Coronary artery (tissue), 2 donors: ENCODE data around the gene TCF12.

Source experiments
- DNase-seq: peaks from one replicate; pipeline ENCODE4 v3.0.0-alpha.2; 2017; ENCODE audit warnings: low spot score
- H3K27ac ChIP-seq, 2 donors: fragments of 200-600 bp; sonication (generic); one replicate each; pipeline ENCODE4 v1.5.1; 2016 to 2019
- H3K4me3 ChIP-seq: fragments of 200-600 bp; sonication (generic); 2 replicates; pipeline ENCODE4 v1.5.1; 2016; ENCODE audit warnings: mild to moderate bottlenecking, moderate library complexity
- TF ChIP-seq, protein P1 (sequence below): fragments of 200-600 bp; sonication (generic); IDR thresholded peaks from one replicate; pipeline ENCODE4 v1.5.1; 2019; ENCODE audit warnings: antibody characterized with exemption

The TCF12 gene

DNA sequence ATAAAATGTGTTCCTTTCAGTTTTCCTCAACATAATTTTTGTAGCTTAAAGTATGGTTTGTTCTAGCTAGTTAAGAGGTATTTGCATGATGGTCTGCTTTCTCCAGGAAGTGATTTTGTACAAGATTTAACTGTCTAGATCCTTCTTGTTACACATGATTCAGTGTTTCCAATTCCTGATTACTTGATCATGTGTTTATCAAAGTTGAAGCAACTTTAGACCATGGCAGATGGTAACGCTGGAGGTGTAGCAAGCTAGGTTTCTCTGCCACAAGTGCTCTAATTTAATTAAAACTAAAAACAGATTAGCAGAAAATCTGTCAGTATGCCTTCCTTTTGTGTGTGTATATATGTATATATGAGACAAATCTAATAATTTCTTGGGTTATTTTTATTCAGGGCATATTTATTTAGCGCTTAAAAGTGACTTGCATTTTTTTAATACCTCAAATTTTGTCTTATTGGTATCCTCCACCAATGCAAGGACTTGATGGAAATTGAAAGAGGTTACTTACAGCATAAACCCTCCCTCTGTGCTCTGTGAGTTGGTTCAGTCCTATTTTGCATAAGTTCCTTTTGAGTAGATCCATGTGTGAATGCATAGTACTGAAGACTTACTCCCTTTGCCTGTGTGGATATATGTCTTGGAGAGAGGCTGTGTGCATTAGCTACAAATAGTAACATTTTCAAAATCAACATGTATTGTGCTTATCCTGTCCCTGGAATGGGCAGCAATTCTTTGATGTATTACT is 300.6 kb downstream of the TCF12 start:
- TF ChIP-seq, protein P1, sequence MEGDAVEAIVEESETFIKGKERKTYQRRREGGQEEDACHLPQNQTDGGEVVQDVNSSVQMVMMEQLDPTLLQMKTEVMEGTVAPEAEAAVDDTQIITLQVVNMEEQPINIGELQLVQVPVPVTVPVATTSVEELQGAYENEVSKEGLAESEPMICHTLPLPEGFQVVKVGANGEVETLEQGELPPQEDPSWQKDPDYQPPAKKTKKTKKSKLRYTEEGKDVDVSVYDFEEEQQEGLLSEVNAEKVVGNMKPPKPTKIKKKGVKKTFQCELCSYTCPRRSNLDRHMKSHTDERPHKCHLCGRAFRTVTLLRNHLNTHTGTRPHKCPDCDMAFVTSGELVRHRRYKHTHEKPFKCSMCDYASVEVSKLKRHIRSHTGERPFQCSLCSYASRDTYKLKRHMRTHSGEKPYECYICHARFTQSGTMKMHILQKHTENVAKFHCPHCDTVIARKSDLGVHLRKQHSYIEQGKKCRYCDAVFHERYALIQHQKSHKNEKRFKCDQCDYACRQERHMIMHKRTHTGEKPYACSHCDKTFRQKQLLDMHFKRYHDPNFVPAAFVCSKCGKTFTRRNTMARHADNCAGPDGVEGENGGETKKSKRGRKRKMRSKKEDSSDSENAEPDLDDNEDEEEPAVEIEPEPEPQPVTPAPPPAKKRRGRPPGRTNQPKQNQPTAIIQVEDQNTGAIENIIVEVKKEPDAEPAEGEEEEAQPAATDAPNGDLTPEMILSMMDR = no peak
- DNase-seq = no peak
- peak overlapping the region; percentile 11 for H3K4me3 ChIP-seq
- no peak overlapping the region for H3K27ac ChIP-seq

DNA sequence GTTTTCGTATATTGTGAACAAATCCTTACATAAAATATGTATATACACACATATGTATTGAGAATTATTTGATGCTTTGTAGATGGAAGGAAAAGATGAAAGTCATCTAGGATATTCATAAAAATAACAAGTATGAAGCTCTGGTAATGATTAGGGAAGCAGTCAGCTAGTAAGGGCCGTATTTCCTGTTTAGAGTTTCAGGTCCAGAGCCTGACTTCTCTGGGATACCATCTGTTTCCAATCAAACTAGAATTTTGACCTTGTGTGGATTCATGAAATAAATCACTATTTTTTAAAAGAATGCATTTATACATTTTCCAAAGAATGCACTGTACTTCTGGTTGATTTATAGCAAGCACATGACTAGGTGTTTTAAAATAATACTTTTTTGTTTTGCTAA is 301.8 kb downstream of the TCF12 start:
- DNase-seq = no peak
- H3K27ac ChIP-seq = no peak overlapping the region
- TF ChIP-seq, protein P1 = no peak
- peak overlapping the region; percentile 1 for H3K4me3 ChIP-seq

DNA sequence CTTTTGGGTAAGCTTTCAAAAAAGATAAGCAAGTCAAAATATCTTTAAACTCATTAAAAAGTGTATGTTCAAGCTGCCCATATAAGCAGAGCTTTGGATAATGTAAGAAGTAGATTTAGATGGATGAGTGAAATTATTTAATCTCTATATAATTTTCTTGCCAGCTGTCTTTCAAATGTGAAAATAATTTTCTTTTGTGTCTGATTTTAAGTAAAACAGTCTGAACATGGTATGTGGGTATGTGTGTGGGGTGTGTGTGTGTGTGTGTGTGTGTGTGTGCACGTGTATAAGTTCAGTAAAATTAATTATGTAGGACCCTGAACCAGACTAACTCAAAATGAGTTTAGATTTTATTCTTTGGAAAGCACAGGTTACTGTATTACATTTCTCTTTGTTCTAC is 302.7 kb downstream of the TCF12 start:
- TF ChIP-seq, protein P1 = no peak
- Histone ChIP-seq H3K4me3 (no peak overlapping the region), H3K27ac (no peak overlapping the region)
- no peak for DNase-seq

DNA sequence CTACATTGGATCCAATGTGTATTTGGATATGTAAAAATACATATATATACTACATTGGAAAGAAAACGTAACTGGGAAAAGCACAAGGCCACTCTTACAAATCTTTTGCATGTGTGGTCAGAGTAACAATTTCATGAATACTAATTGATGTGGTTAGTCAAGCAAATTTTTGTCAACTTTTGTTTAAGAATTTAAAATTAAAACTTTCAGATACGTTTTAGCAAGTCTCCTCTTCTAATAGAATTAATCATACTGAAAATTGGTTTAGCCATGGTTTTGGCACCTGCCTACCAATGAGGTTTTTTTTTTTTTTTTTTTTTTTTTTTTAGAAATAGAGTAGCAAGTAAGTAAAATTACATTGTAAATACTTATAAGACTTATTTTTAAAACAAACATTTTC is 304.9 kb downstream of the TCF12 start:
- DNase-seq = no peak
- TF ChIP-seq, protein P1 = no peak
- Histone ChIP-seq H3K4me3 (no peak overlapping the region), H3K27ac (no peak overlapping the region)

DNA sequence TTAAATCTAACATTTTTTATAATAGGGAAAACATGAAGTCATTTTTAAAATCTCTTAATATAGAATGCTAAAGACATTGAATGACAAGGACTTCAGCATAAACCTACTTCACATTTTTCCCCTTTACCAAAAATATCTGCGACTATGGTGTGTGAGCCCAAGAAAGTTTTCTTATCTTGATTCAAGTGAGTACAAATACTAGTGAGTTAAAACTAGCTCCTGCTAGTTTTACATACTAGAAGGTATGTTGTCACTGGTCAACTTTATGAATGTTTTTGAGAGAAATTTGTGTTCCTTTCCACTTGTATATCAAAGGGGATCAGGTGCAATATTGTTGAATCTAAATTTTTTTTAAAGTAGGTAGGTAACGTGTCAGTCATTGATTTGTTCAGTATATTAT is 305.4 kb downstream of the TCF12 start:
- no peak for DNase-seq
- H3K4me3 ChIP-seq = no peak overlapping the region
- TF ChIP-seq, protein P1 = no peak
- H3K27ac ChIP-seq = no peak overlapping the region

DNA sequence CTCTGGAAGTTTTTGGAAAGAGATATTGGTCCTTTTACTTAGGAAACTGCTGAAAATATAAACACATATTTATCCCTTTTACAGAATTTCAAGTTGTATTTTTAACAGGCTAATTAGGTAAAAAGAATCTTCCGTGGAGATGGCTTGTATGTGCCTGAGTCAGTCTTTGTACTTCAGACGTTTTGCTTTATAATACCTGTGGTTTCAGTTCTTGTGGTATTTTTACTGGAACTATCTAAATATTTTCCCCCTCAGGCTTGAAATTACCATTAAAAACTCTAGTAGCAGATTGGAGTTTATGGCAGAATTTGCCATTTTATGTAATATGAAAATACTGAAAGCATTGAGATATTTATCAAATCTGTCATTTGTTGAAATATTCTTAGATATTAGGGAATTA is 306.2 kb downstream of the TCF12 start:
- H3K27ac ChIP-seq = no peak overlapping the region
- H3K4me3 ChIP-seq = no peak overlapping the region
- no peak for DNase-seq
- TF ChIP-seq, protein P1 = no peak

DNA sequence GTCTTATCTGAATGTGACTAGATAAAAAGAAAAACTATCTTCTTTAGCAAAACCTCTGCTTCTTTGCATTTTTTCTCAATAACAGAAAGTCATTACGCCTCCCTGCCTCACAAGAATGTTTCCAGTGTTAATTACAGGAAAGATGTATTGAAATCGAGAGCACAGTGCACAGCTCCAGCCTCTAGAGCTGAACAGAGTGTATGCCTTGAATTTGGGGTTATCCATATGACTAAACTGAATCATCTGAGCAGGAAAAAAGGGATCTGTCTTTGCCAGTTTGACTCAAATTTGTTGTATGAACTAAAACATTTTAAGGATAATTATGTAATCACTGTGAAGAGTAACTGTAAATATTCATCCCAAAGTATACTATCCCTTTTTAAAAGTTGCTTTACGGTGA is 308.7 kb downstream of the TCF12 start:
- TF ChIP-seq, protein P1 = no peak
- DNase-seq = no peak
- Histone ChIP-seq H3K27ac (no peak overlapping the region), H3K4me3 (no peak overlapping the region)
